Esophagus squamous epithelium (tissue), 4 donors: ENCODE data around the gene DMRTA1.

Source experiments
- CTCF ChIP-seq, 6 experiments: fragments of 450-650 bp in 4 of 6; fragments of 200-600 bp in 2 of 6; sonication (generic) in 2 of 6; IDR thresholded peaks; one replicate each; pipeline ENCODE4 v1.5.1; 2016 to 2019; ENCODE audit warnings: antibody characterized with exemption in 6 of 6, mild to moderate bottlenecking in 4 of 6, moderate library complexity in 4 of 6
- POLR2A ChIP-seq, 4 donors: fragments of 450-650 bp; IDR thresholded peaks; one replicate each; pipeline ENCODE4 v1.6.1; 2017; ENCODE audit warnings: antibody characterized with exemption in 4 of 4, mild to moderate bottlenecking in 4 of 4, moderate library complexity in 3 of 4

GRCh38 chr9:22423566-22423965 lies 23.1 kb upstream of the DMRTA1 start:
- TF ChIP-seq POLR2A (IDR thresholded peaks at IDR 0.05) (no peak), CTCF (IDR thresholded peaks at IDR 0.05) (no peak)
